GM12891 (cell line): Measurements from ENCODE around the gene WHRN.

ENCODE experiments used
- POLR2A ChIP-seq: IDR thresholded peaks from 2 replicates; pipeline ENCODE4 v1.6.1; 2011; ENCODE audit warnings: low read depth, low read length, control low read depth
- TAF1 ChIP-seq: IDR thresholded peaks from 2 replicates; pipeline ENCODE4 v1.6.1; 2011; ENCODE audit warnings: low read depth, low read length, control low read depth

- no peak for TF ChIP-seq POLR2A
- no peak for TF ChIP-seq TAF1
These were observed 85.5 kb downstream of the WHRN start for GRCh38 chr9:114419796-114420195.
